Left lung (tissue), 10 donors: Measurements from ENCODE around the gene COG5. TPM values are rescaled to one million over a fixed set of nuclear protein-coding genes. Genes with fewer than 3 reads are reported as not detected.

ENCODE experiments used
- ATAC-seq: fragments of 200-7000 bp; cut with Tn5 transposase; one replicate; pipeline ENCODE4 v1.9.1; 2020; ENCODE audit warnings: moderate library complexity
- DNase-seq, 4 donors: peaks; one replicate each; pipeline ENCODE4 v3.0.0-alpha.2; 2013 to 2020
- H3K27ac ChIP-seq, 2 donors: fragments of 200-600 bp; sonication (generic) in 1 of 2; one replicate each; pipeline versions ENCODE4 v1.5.0 to v1.8.0; 2020 to 2021
- H3K27me3 ChIP-seq, 2 donors: fragments of 200-600 bp; sonication (generic) in 1 of 2; one replicate each; pipeline versions ENCODE4 v1.5.0 to v1.8.0; 2020 to 2021
- H3K36me3 ChIP-seq, 2 donors: fragments of 200-600 bp; sonication (generic) in 1 of 2; one replicate each; pipeline versions ENCODE4 v1.5.0 to v1.8.0; 2020 to 2021
- H3K4me1 ChIP-seq, 2 donors: fragments of 200-600 bp; one replicate each; pipeline ENCODE4 v1.8.0; 2021
- H3K4me3 ChIP-seq, 2 donors: fragments of 200-600 bp; sonication (generic) in 1 of 2; one replicate each; pipeline versions ENCODE4 v1.5.0 to v1.8.0; 2020 to 2021; ENCODE audit warnings: mild to moderate bottlenecking in 1 of 2
- H3K9me3 ChIP-seq, 2 donors: fragments of 200-600 bp; sonication (generic) in 1 of 2; one replicate each; pipeline versions ENCODE4 v1.5.0 to v1.8.0; 2020 to 2021
- CTCF ChIP-seq, 2 donors: fragments of 200-600 bp; sonication (generic) in 1 of 2; IDR thresholded peaks; one replicate each; pipeline versions ENCODE4 v1.5.0 to v1.8.0; 2021; ENCODE audit warnings: antibody characterized with exemption in 2 of 2
- intact Hi-C, 2 donors: fragments of 100-400 bp; cut with DNase I; formaldehyde crosslinking; loops; one replicate each; pipeline versions ENCODE4 v1.11.2 to v1.14.2; 2022
- polyA plus RNA-seq, 6 donors: library from polyadenylated mRNA; unstranded; fragments of 120-200 nt; gene quantifications; one replicate each; pipeline ENCODE4 v1.2.1, GENCODE V29; 2013; ENCODE audit not compliant: insufficient read length in 6 of 6
- total RNA-seq, 2 donors: library from RNA; stranded (reverse); fragmentation: NEBNext Ultra II Directional; extraction: Animal tissue kit (Norgen Biotek cat#: 25700); gene quantifications; one replicate each; pipeline ENCODE4 v1.2.1, GENCODE V29; 2021
- donor health status: DM: no; HTN: yes; CAD: no.
- donor health status: DM: no; HTN: no; CAD: no.

COG5 gene
- total and polyA plus RNA-seq, 8 donors, result 26.9 to 42.6 (median 33.4) TPM

- no peaks in the 10 kb centered on the region for H3K27me3 ChIP-seq
- ATAC-seq (no peak), DNase-seq (no peak)
- H3K36me3 ChIP-seq, result no peaks in the 10 kb centered on the region
- peak overlapping the region; percentile 78 to 96 for H3K4me3 ChIP-seq
- no peaks in the 10 kb centered on the region for H3K9me3 ChIP-seq
- no peak for TF ChIP-seq CTCF (IDR thresholded peaks at IDR 0.05)
- H3K4me1 ChIP-seq, result peaks cover 0 to 44% of the 10 kb centered on the region in 2 donors
- intact Hi-C loops, result no loop called here
- peak overlapping the region; percentile 86 to 89 for H3K27ac ChIP-seq
Measured at GRCh38 chr7:107564553-107565298, 1.0 kb upstream of the COG5 start.

- Histone ChIP-seq H3K27ac (peak overlapping the region; percentile 86 to 89), H3K9me3 (no peaks in the 10 kb centered on the region), H3K36me3 (no peaks in the 10 kb centered on the region), H3K27me3 (no peaks in the 10 kb centered on the region), H3K4me3 (peak overlapping the region; percentile 78 to 96), H3K4me1 (peaks cover 0 to 48% of the 10 kb centered on the region in 2 donors)
- ATAC-seq (peak; percentile 79), DNase-seq (no peak)
- no peak for TF ChIP-seq CTCF (IDR thresholded peaks at IDR 0.05)
- intact Hi-C loops, result no loop called here
Measured at GRCh38 chr7:107563081-107563774, 492 bp downstream of the COG5 start.

GRCh38 chr7:107560898-107561516, 2.7 kb downstream of the COG5 start:
- intact Hi-C loops, result no loop called here
- H3K27ac ChIP-seq, result peak overlapping the region in 1 of 2 donors; percentile 21

GRCh38 chr7:107559864-107560263, 3.9 kb downstream of the COG5 start:
- H3K4me3 ChIP-seq, result no peak overlapping the region
- peak overlapping the region; percentile 20 to 21 for H3K27ac ChIP-seq
- no peaks in the 10 kb centered on the region for H3K9me3 ChIP-seq
- no peak for TF ChIP-seq CTCF (IDR thresholded peaks at IDR 0.05)
- ATAC-seq (peak; percentile 13), DNase-seq (no peak)
- no peaks in the 10 kb centered on the region for H3K27me3 ChIP-seq
- intact Hi-C loops, result no loop called here
- H3K36me3 ChIP-seq, result peaks cover 0 to 23% of the 10 kb centered on the region in 2 donors
- peaks cover 0 to 46% of the 10 kb centered on the region in 2 donors for H3K4me1 ChIP-seq

More at GRCh38 chr7:107560898-107561516, 2.7 kb downstream of the COG5 start:
- DNase-seq (no peak), ATAC-seq (no peak)
- Histone ChIP-seq H3K36me3 (peaks cover 0 to 16% of the 10 kb centered on the region in 2 donors), H3K9me3 (no peaks in the 10 kb centered on the region), H3K27me3 (no peaks in the 10 kb centered on the region), H3K4me3 (no peak overlapping the region), H3K4me1 (peaks cover 0 to 48% of the 10 kb centered on the region in 2 donors)
- TF ChIP-seq CTCF (IDR thresholded peaks at IDR 0.05), result no peak

- TF ChIP-seq CTCF (IDR thresholded peaks at IDR 0.05), result no peak
- H3K9me3 ChIP-seq, result no peaks in the 10 kb centered on the region
- no peak for ATAC-seq
- peaks cover 0 to 16% of the 10 kb centered on the region in 2 donors for H3K4me1 ChIP-seq
- no peak overlapping the region for H3K27ac ChIP-seq
- DNase-seq, result no peak
- no peaks in the 10 kb centered on the region for H3K27me3 ChIP-seq
- H3K36me3 ChIP-seq, result peaks cover 0 to 43% of the 10 kb centered on the region in 2 donors
- intact Hi-C loops, result no loop called here
- H3K4me3 ChIP-seq, result no peak overlapping the region
Measured at GRCh38 chr7:107555893-107556292, 7.8 kb downstream of the COG5 start.
